H4 (cell line): ENCODE results near the gene GALNT12. TPM values are rescaled to one million over a fixed set of nuclear protein-coding genes. Genes with fewer than 3 reads are reported as not detected.

Source experiments
- total RNA-seq: library from RNA; depleted of rRNA; stranded (reverse); fragments of >200 nt; shearing (Covaris generic); gene quantifications from 2 replicates; pipeline ENCODE4 v1.2.3, GENCODE V29; 2014; rRNA removed

Gene GALNT12
- total RNA-seq, 1 experiment from 2014 or later, result 3.6 TPM

Other genes starting within 250 kb of the GALNT12 start
- gene GABBR2, start 98.7 kb upstream of the GALNT12 start, total RNA-seq, result 0.37 and 0.91 TPM in 2 replicates
- gene ANKS6, start 11.1 kb upstream of the GALNT12 start, total RNA-seq, result 11.6 and 12.6 TPM in 2 replicates
- gene COL15A1, start 136.2 kb downstream of the GALNT12 start, total RNA-seq, result 1.6 and 1.8 TPM in 2 replicates